Body of pancreas (tissue), 4 donors: ENCODE measurements around the gene BLID.

ENCODE experiments used
- CTCF ChIP-seq, 7 experiments: fragments of 450-650 bp in 4 of 7; fragments of 200-600 bp in 3 of 7; sonication (generic) in 3 of 7; IDR thresholded peaks; one replicate each; pipeline ENCODE4 v1.5.1; 2016 to 2019; ENCODE audit warnings: antibody characterized with exemption in 7 of 7
- POLR2A ChIP-seq, 3 donors: fragments of 450-650 bp; IDR thresholded peaks; one replicate each; pipeline ENCODE4 v1.6.1; 2016; ENCODE audit warnings: antibody characterized with exemption in 3 of 3, mild to moderate bottlenecking in 2 of 3

GRCh38 chr11:122109932-122110331 lies 6.1 kb downstream of the BLID start:
- TF ChIP-seq CTCF (IDR thresholded peaks at IDR 0.05) (no peak), POLR2A (IDR thresholded peaks at IDR 0.05) (no peak)
